H9 (cell line): Measurements from ENCODE around the gene ACACB. TPM values are rescaled to one million over a fixed set of nuclear protein-coding genes. Genes with fewer than 3 reads are reported as not detected.

Experiments used
- DNase-seq: peaks from one replicate; pipeline ENCODE4 v3.0.0-alpha.2; 2017
- H2AFZ ChIP-seq: one replicate; pipeline ENCODE4 v1.6.1; 2013; ENCODE audit warnings: mild to moderate bottlenecking, low read length, control low read depth, moderate library complexity
- H2AK5ac ChIP-seq: 2 replicates; pipeline ENCODE4 v1.6.1; 2013; ENCODE audit warnings: low read length, control low read depth, mixed read lengths; ENCODE audit not compliant: insufficient read length
- H2BK120ac ChIP-seq: one replicate; pipeline ENCODE4 v1.6.1; 2013; ENCODE audit warnings: low read depth, mild to moderate bottlenecking, low read length, control low read depth, inconsistent platforms; ENCODE audit not compliant: poor library complexity, severe bottlenecking
- H2BK12ac ChIP-seq: 2 replicates; pipeline ENCODE4 v1.6.1; 2013; ENCODE audit warnings: low read length, control low read depth, mixed read lengths, low read depth; ENCODE audit not compliant: insufficient read length
- H2BK15ac ChIP-seq: 2 replicates; pipeline ENCODE4 v1.6.1; 2013; ENCODE audit warnings: low read depth, low read length, control low read depth
- H2BK20ac ChIP-seq: one replicate; pipeline ENCODE4 v1.6.1; 2013; ENCODE audit warnings: low read depth, mild to moderate bottlenecking, low read length, control low read depth, inconsistent platforms; ENCODE audit not compliant: poor library complexity, severe bottlenecking
- H2BK5ac ChIP-seq: 2 replicates; pipeline ENCODE4 v1.6.1; 2013; ENCODE audit warnings: low read length, control low read depth, mixed read lengths; ENCODE audit not compliant: insufficient read length
- H3K14ac ChIP-seq: 2 replicates; pipeline ENCODE4 v1.6.1; 2013; ENCODE audit warnings: low read length, control low read depth; ENCODE audit not compliant: insufficient read depth
- H3K18ac ChIP-seq: 2 replicates; pipeline ENCODE4 v1.6.1; 2013; ENCODE audit warnings: low read depth, mild to moderate bottlenecking, mixed read lengths, low read length, control low read depth; ENCODE audit not compliant: insufficient read length
- H3K23ac ChIP-seq: 2 replicates; pipeline ENCODE4 v1.6.1; 2013; ENCODE audit warnings: low read length, control low read depth, mixed read lengths, low read depth; ENCODE audit not compliant: insufficient read length
- H3K23me2 ChIP-seq: 2 replicates; pipeline ENCODE4 v1.6.1; 2013; ENCODE audit warnings: low read depth, mild to moderate bottlenecking, mixed read lengths, low read length, control low read depth; ENCODE audit not compliant: insufficient read length, poor library complexity, severe bottlenecking
- H3K27ac ChIP-seq: 2 replicates; pipeline ENCODE4 v1.5.1; 2013; ENCODE audit warnings: low read length, control low read depth, mixed read lengths, low read depth; ENCODE audit not compliant: insufficient read length
- H3K27me3 ChIP-seq: 2 replicates; pipeline ENCODE4 v1.6.1; 2013; ENCODE audit warnings: low read length, control low read depth, inconsistent platforms; ENCODE audit not compliant: insufficient read depth
- H3K4ac ChIP-seq: 2 replicates; pipeline ENCODE4 v1.6.1; 2013; ENCODE audit warnings: low read depth, mild to moderate bottlenecking, control low read depth, inconsistent platforms, low read length, moderate library complexity
- H3K4me1 ChIP-seq: 2 replicates; pipeline ENCODE4 v1.6.1; 2013; ENCODE audit warnings: low read length, control low read depth, inconsistent platforms; ENCODE audit not compliant: insufficient read depth
- H3K4me2 ChIP-seq: 2 replicates; pipeline ENCODE4 v1.6.1; 2013; ENCODE audit warnings: low read length, control low read depth, mixed read lengths; ENCODE audit not compliant: insufficient read length, insufficient read depth
- H3K56ac ChIP-seq: 2 replicates; pipeline ENCODE4 v1.6.1; 2013; ENCODE audit warnings: low read depth, mild to moderate bottlenecking, mixed read lengths, low read length, control low read depth; ENCODE audit not compliant: insufficient read length
- H3K79me1 ChIP-seq: 2 replicates; pipeline ENCODE4 v1.6.1; 2013; ENCODE audit warnings: low read depth, mild to moderate bottlenecking, moderate library complexity, low read length, control low read depth, inconsistent platforms; ENCODE audit not compliant: insufficient read depth, poor library complexity, severe bottlenecking
- H3K79me2 ChIP-seq: 2 replicates; pipeline ENCODE4 v1.6.1; 2013; ENCODE audit warnings: low read length, control low read depth, inconsistent platforms; ENCODE audit not compliant: insufficient read depth
- H3K9ac ChIP-seq: 2 replicates; pipeline ENCODE4 v1.6.1; 2013; ENCODE audit warnings: low read length, control low read depth, mixed read lengths; ENCODE audit not compliant: insufficient read length; ENCODE audit errors: extremely low read depth
- H3K9me3 ChIP-seq: one replicate; pipeline ENCODE4 v1.6.1; 2013; ENCODE audit warnings: low read depth, low read length, inconsistent platforms; ENCODE audit not compliant: control insufficient read depth
- H3T11ph ChIP-seq: one replicate; pipeline ENCODE4 v1.6.1; 2013; ENCODE audit warnings: mild to moderate bottlenecking, low read length, control low read depth, inconsistent platforms
- H4K20me1 ChIP-seq: one replicate; pipeline ENCODE4 v1.6.1; 2013; ENCODE audit not compliant: control insufficient read depth, insufficient read length, insufficient read depth
- H4K5ac ChIP-seq: 2 replicates; pipeline ENCODE4 v1.6.1; 2013; ENCODE audit warnings: low read depth, mild to moderate bottlenecking, mixed read lengths, low read length, control low read depth; ENCODE audit not compliant: insufficient read length
- H4K8ac ChIP-seq: replicated peaks from 2 replicates; pipeline ENCODE4 v1.6.1; 2013; ENCODE audit warnings: low read length, control low read depth, mixed read lengths, low read depth; ENCODE audit not compliant: insufficient read length
- H4K91ac ChIP-seq: 2 replicates; pipeline ENCODE4 v1.6.1; 2013; ENCODE audit warnings: low read depth, mild to moderate bottlenecking, moderate library complexity, mixed read lengths, low read length, control low read depth; ENCODE audit not compliant: insufficient read length
- H3K27ac Mint-ChIP-seq, 3 experiments: 2 replicates in 2 of 3; 3 replicates in 1 of 3; pipeline ENCODE4 v1.8.0; 2020 to 2021; ENCODE audit warnings: mixed read lengths in 3 of 3, mild to moderate bottlenecking in 1 of 3, moderate library complexity in 1 of 3
- H3K27me3 Mint-ChIP-seq: 2 replicates; pipeline ENCODE4 v1.8.0; 2021; ENCODE audit warnings: low read depth, mild to moderate bottlenecking, moderate library complexity, mixed read lengths
- H3K36me3 Mint-ChIP-seq, 3 experiments: 2 replicates in 2 of 3; 3 replicates in 1 of 3; pipeline ENCODE4 v1.8.0; 2020 to 2021; ENCODE audit warnings: low read depth in 3 of 3, mixed read lengths in 3 of 3; ENCODE audit not compliant: insufficient read depth in 1 of 3
- H3K4me1 Mint-ChIP-seq, 2 experiments: 2 replicates each; pipeline ENCODE4 v1.8.0; 2020; ENCODE audit warnings: mixed read lengths in 2 of 2
- H3K4me3 Mint-ChIP-seq, 2 experiments: 2 replicates in 1 of 2; 3 replicates in 1 of 2; pipeline ENCODE4 v1.8.0; 2020 to 2021; ENCODE audit warnings: mild to moderate bottlenecking in 2 of 2, mixed read lengths in 2 of 2, moderate library complexity in 1 of 2
- H3K9me3 Mint-ChIP-seq, 2 experiments: 2 replicates in 1 of 2; 3 replicates in 1 of 2; pipeline ENCODE4 v1.8.0; 2020; ENCODE audit warnings: mild to moderate bottlenecking in 2 of 2, mixed read lengths in 2 of 2, moderate library complexity in 1 of 2
- WGBS: extraction: QIAGEN DNeasy Blood & Tissue Kit; methylation state at CpG from one replicate; pipeline ENCODE4 v1.1.7; 2013; ENCODE audit warnings: missing lambda C conversion rate, low lambda C conversion rate, mixed read lengths; ENCODE audit not compliant: insufficient read length; ENCODE audit errors: extremely low coverage; 5-methylcytosine and 5-hydroxymethylcytosine counted together
- total RNA-seq: library from RNA; stranded (reverse); gene quantifications from 2 replicates; pipeline ENCODE4 v1.2.1, GENCODE V29; 2021
- TF ChIP-seq, protein P1 (sequence below): fragments of 200-600 bp; sonication (generic); conservative IDR thresholded peaks from 3 replicates; pipeline ENCODE4 v1.8.0; 2021; ENCODE audit warnings: antibody characterized with exemption, mild to moderate bottlenecking

ACACB gene
- total RNA-seq, 1 experiment from 2014 or later, result 14.2 TPM

DNA sequence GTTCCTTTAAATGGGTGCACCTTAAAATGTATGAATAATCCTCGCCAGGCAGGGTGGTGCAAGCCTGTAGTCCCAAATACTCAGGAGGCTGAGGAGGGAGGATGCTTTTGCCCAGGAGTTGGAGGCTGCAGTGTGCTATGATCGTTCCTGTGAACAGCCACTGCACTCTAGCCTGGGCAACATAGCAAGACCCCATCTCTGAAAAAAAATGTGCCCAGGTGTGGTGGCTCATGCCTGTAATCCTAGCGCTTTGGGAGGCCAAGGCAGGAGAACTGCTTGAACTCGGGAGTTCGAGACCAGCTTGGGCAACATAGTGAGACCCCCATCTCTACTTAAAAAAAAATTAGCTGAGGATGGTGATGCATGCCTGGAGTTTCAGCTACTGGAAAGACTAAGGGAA is 39.6 kb downstream of the ACACB start:
- H3K27me3 ChIP-seq, result no peaks in the 10 kb centered on the region
- no peak overlapping the region for H3T11ph ChIP-seq
- H2BK15ac ChIP-seq, result no peak overlapping the region
- H3K9me3 Mint-ChIP-seq, result no peaks in the 10 kb centered on the region
- no peaks in the 10 kb centered on the region for H3K36me3 Mint-ChIP-seq
- no peak overlapping the region for H3K18ac ChIP-seq
- no peak overlapping the region for H3K27ac ChIP-seq
- H3K27ac Mint-ChIP-seq, result no peak overlapping the region; a peak in 1 of 7 replicates
- H4K8ac ChIP-seq, result no peak overlapping the region
- H3K23ac ChIP-seq, result no peak overlapping the region
- no peak overlapping the region for H2BK12ac ChIP-seq
- no peak overlapping the region for H2AK5ac ChIP-seq
- H3K4me1 ChIP-seq, result no peaks in the 10 kb centered on the region
- H3K23me2 ChIP-seq, result peaks cover 8% of the 10 kb centered on the region
- H3K4ac ChIP-seq, result no peak overlapping the region
- no peak overlapping the region for H4K91ac ChIP-seq
- TF ChIP-seq, protein P1, sequence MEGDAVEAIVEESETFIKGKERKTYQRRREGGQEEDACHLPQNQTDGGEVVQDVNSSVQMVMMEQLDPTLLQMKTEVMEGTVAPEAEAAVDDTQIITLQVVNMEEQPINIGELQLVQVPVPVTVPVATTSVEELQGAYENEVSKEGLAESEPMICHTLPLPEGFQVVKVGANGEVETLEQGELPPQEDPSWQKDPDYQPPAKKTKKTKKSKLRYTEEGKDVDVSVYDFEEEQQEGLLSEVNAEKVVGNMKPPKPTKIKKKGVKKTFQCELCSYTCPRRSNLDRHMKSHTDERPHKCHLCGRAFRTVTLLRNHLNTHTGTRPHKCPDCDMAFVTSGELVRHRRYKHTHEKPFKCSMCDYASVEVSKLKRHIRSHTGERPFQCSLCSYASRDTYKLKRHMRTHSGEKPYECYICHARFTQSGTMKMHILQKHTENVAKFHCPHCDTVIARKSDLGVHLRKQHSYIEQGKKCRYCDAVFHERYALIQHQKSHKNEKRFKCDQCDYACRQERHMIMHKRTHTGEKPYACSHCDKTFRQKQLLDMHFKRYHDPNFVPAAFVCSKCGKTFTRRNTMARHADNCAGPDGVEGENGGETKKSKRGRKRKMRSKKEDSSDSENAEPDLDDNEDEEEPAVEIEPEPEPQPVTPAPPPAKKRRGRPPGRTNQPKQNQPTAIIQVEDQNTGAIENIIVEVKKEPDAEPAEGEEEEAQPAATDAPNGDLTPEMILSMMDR, result no peak
- no peak overlapping the region for H3K14ac ChIP-seq
- H2BK20ac ChIP-seq, result no peak overlapping the region
- DNase-seq, result no peak
- no peaks in the 10 kb centered on the region for H3K9me3 ChIP-seq
- H3K4me2 ChIP-seq, result peak overlapping the region; percentile 95
- no peak overlapping the region for H2BK120ac ChIP-seq
- H4K5ac ChIP-seq, result no peak overlapping the region
- H3K4me1 Mint-ChIP-seq, result peaks cover 13 to 15% of the 10 kb centered on the region in 2 experiments
- peaks cover 15% of the 10 kb centered on the region for H3K27me3 Mint-ChIP-seq
- no peak overlapping the region for H2AFZ ChIP-seq
- H2BK5ac ChIP-seq, result no peak overlapping the region
- H4K20me1 ChIP-seq, result no peaks in the 10 kb centered on the region
- H3K9ac ChIP-seq, result no peak overlapping the region
- H3K79me1 ChIP-seq, result no peaks in the 10 kb centered on the region
- peak overlapping the region; percentile 85 to 90; a peak in 2 of 5 replicates for H3K4me3 Mint-ChIP-seq
- H3K56ac ChIP-seq, result no peak overlapping the region
- WGBS, result no CpG with 5 or more reads among the region's 5 CpGs
- H3K79me2 ChIP-seq, result no peaks in the 10 kb centered on the region
